OCI-LY1 (cell line): Measurements from ENCODE around the gene GLT1D1.

Experiments used
- H2AFZ ChIP-seq: fragments of 200-600 bp; sonication (generic), shearing (Covaris generic); 2 replicates; pipeline ENCODE4 v1.6.0; 2014; ENCODE audit warnings: antibody characterized with exemption, mild to moderate bottlenecking, low read length
- H3F3A ChIP-seq: fragments of 200-600 bp; sonication (generic), shearing (Covaris generic); 2 replicates; pipeline ENCODE4 v1.6.0; 2014; ENCODE audit warnings: mild to moderate bottlenecking, antibody characterized with exemption, low read length, moderate library complexity; ENCODE audit not compliant: insufficient read depth
- H3K27ac ChIP-seq: fragments of 200-600 bp; sonication (generic); 2 replicates; pipeline ENCODE4 v1.5.1; 2014; ENCODE audit warnings: low read length, mixed run types, mild to moderate bottlenecking, low read depth; ENCODE audit not compliant: poor library complexity, severe bottlenecking
- H3K27me3 ChIP-seq: fragments of 200-600 bp; sonication (generic); 2 replicates; pipeline ENCODE4 v1.6.0; 2014; ENCODE audit warnings: antibody characterized with exemption, mild to moderate bottlenecking, low read length, moderate library complexity; ENCODE audit not compliant: insufficient read depth
- H3K36me3 ChIP-seq: fragments of 200-600 bp; sonication (generic); 2 replicates; pipeline ENCODE4 v1.6.1; 2014; ENCODE audit warnings: mild to moderate bottlenecking, antibody characterized with exemption, low read length, moderate library complexity, mixed read lengths; ENCODE audit not compliant: insufficient read depth
- H3K4me1 ChIP-seq: fragments of 200-600 bp; sonication (generic); 2 replicates; pipeline ENCODE4 v1.5.1; 2014; ENCODE audit warnings: mild to moderate bottlenecking, low read length, moderate library complexity; ENCODE audit not compliant: insufficient read depth, severe bottlenecking
- H3K4me2 ChIP-seq: fragments of 200-600 bp; sonication (generic), shearing (Covaris generic); 2 replicates; pipeline ENCODE4 v1.6.1; 2014; ENCODE audit warnings: low read length
- H3K4me3 ChIP-seq: fragments of 200-600 bp; sonication (generic); 2 replicates; pipeline ENCODE4 v1.5.1; 2014; ENCODE audit warnings: low read length, low read depth, mild to moderate bottlenecking, mixed read lengths; ENCODE audit not compliant: poor library complexity, severe bottlenecking
- H3K79me2 ChIP-seq: fragments of 200-600 bp; shearing (Covaris generic); 2 replicates; pipeline ENCODE4 v1.6.1; 2016; ENCODE audit warnings: mixed run types, low read length, mixed read lengths; ENCODE audit not compliant: insufficient read depth
- H3K9ac ChIP-seq: fragments of 200-600 bp; sonication (generic), shearing (Covaris generic); 2 replicates; pipeline ENCODE4 v1.6.1; 2014; ENCODE audit warnings: mild to moderate bottlenecking, low read length, mixed read lengths
- H3K9me2 ChIP-seq: fragments of 200-600 bp; sonication (generic), shearing (Covaris generic); 2 replicates; pipeline ENCODE4 v1.6.1; 2014; ENCODE audit warnings: low read depth, mild to moderate bottlenecking, low read length, mixed read lengths
- H3K9me3 ChIP-seq: fragments of 200-600 bp; shearing (Covaris generic); 2 replicates; pipeline ENCODE4 v1.6.1; 2014; ENCODE audit warnings: low read length, mixed read lengths
- H4K20me1 ChIP-seq: fragments of 200-600 bp; sonication (generic), shearing (Covaris generic); 2 replicates; pipeline ENCODE4 v1.6.0; 2016; ENCODE audit warnings: mild to moderate bottlenecking, low read length; ENCODE audit not compliant: insufficient read depth
- CTCF ChIP-seq: fragments of 200-600 bp; sonication (generic), shearing (Covaris generic); IDR thresholded peaks from 2 replicates; pipeline ENCODE4 v1.5.1; 2017; ENCODE audit warnings: mild to moderate bottlenecking, antibody characterized with exemption, low read length, moderate library complexity, mixed read lengths
- EZH2 ChIP-seq: fragments of 200-600 bp; sonication (generic), shearing (Covaris generic); IDR thresholded peaks from 2 replicates; pipeline ENCODE4 v1.8.0; 2017; ENCODE audit warnings: borderline replicate concordance, mixed run types, mild to moderate bottlenecking, antibody characterized with exemption, low read length, moderate library complexity, mixed read lengths

GLT1D1 gene

GRCh38 chr12:128986957-128987356 lies 133.7 kb downstream of the GLT1D1 start:
- Histone ChIP-seq H3K9ac (no peak overlapping the region), H3F3A (no peaks in the 10 kb centered on the region), H3K79me2 (no peaks in the 10 kb centered on the region), H4K20me1 (no peaks in the 10 kb centered on the region), H2AFZ (no peak overlapping the region), H3K9me2 (no peaks in the 10 kb centered on the region), H3K36me3 (no peaks in the 10 kb centered on the region), H3K27ac (no peak overlapping the region), H3K4me3 (no peak overlapping the region), H3K27me3 (no peaks in the 10 kb centered on the region), H3K9me3 (no peaks in the 10 kb centered on the region), H3K4me1 (no peaks in the 10 kb centered on the region), H3K4me2 (no peak overlapping the region)
- no peak for TF ChIP-seq EZH2
- no peak for TF ChIP-seq CTCF

- no peaks in the 10 kb centered on the region for H3K36me3 ChIP-seq
- H2AFZ ChIP-seq: no peak overlapping the region
- no peaks in the 10 kb centered on the region for H3F3A ChIP-seq
- no peak overlapping the region for H3K9ac ChIP-seq
- TF ChIP-seq EZH2: no peak
- no peak overlapping the region for H3K4me2 ChIP-seq
- H3K27ac ChIP-seq: no peak overlapping the region
- H3K9me3 ChIP-seq: no peaks in the 10 kb centered on the region
- H3K9me2 ChIP-seq: no peaks in the 10 kb centered on the region
- no peaks in the 10 kb centered on the region for H4K20me1 ChIP-seq
- no peaks in the 10 kb centered on the region for H3K4me1 ChIP-seq
- H3K79me2 ChIP-seq: no peaks in the 10 kb centered on the region
- H3K4me3 ChIP-seq: no peak overlapping the region
- H3K27me3 ChIP-seq: no peaks in the 10 kb centered on the region
These were observed 136.0 kb downstream of the GLT1D1 start for GRCh38 chr12:128989287-128989686.

- no peak overlapping the region for H3K9ac ChIP-seq
- no peaks in the 10 kb centered on the region for H3K9me3 ChIP-seq
- H3K36me3 ChIP-seq: no peaks in the 10 kb centered on the region
- no peak overlapping the region for H3K27ac ChIP-seq
- no peaks in the 10 kb centered on the region for H4K20me1 ChIP-seq
- H3K9me2 ChIP-seq: no peaks in the 10 kb centered on the region
- H3K4me3 ChIP-seq: no peak overlapping the region
- no peaks in the 10 kb centered on the region for H3K4me1 ChIP-seq
- H3K4me2 ChIP-seq: no peak overlapping the region
- H3K79me2 ChIP-seq: no peaks in the 10 kb centered on the region
- TF ChIP-seq CTCF (no peak), EZH2 (no peak)
- no peaks in the 10 kb centered on the region for H3F3A ChIP-seq
- H2AFZ ChIP-seq: no peak overlapping the region
- H3K27me3 ChIP-seq: no peaks in the 10 kb centered on the region
These were observed 138.4 kb downstream of the GLT1D1 start for GRCh38 chr12:128991716-128992115.

- Histone ChIP-seq H3K4me2 (no peak overlapping the region), H3K9ac (no peak overlapping the region), H3F3A (no peaks in the 10 kb centered on the region), H3K9me2 (no peaks in the 10 kb centered on the region), H4K20me1 (no peaks in the 10 kb centered on the region), H3K9me3 (no peaks in the 10 kb centered on the region), H3K27me3 (no peaks in the 10 kb centered on the region), H3K4me3 (no peak overlapping the region), H3K36me3 (no peaks in the 10 kb centered on the region), H3K79me2 (no peaks in the 10 kb centered on the region), H3K4me1 (no peaks in the 10 kb centered on the region), H2AFZ (no peak overlapping the region), H3K27ac (no peak overlapping the region)
- no peak for TF ChIP-seq CTCF
- TF ChIP-seq EZH2: no peak
These were observed 138.8 kb downstream of the GLT1D1 start for GRCh38 chr12:128992116-128992515.
